Panc1 (cell line): ENCODE measurements around the gene GBF1. TPM values are rescaled to one million over a fixed set of nuclear protein-coding genes. Genes with fewer than 3 reads are reported as not detected.

Experiments
- ATAC-seq: fragments of 200-7000 bp; cut with Tn5 transposase; 2 replicates; pipeline ENCODE4 v1.9.1; 2020; ENCODE audit warnings: mild to moderate bottlenecking, moderate library complexity
- BruUV-seq: library from RNA; stranded (reverse); fragments of 400-500 nt; replicated peaks from 2 replicates; lab custom pipeline; 2021; lab: Mats Ljungman, UMichigan
- CTCF ChIA-PET: fragments of 300-600 bp; sonication (Branson Sonifier 250); formaldehyde crosslinking; loops from one replicate; lab custom pipeline; 2022; ENCODE audit warnings: antibody characterized with exemption; lab: Charles Lee
- POLR2A ChIA-PET: fragments of 300-600 bp; sonication (Branson Sonifier 250); formaldehyde crosslinking; loops from one replicate; lab custom pipeline; 2022; ENCODE audit warnings: antibody characterized with exemption; lab: Charles Lee
- DNase-seq: peaks from one replicate; pipeline ENCODE4 v3.0.0-alpha.2; 2010; ENCODE audit warnings: low read depth, low spot score
- H3K27ac ChIP-seq: 2 replicates; pipeline ENCODE4 v1.5.1; 2011; ENCODE audit warnings: mild to moderate bottlenecking, low read length, inconsistent platforms
- H3K27me3 ChIP-seq: fragments of 200-500 bp; sonication (Bioruptor generic); 2 replicates; pipeline ENCODE4 v1.6.0; 2014; ENCODE audit warnings: low read length, inconsistent platforms; ENCODE audit not compliant: control insufficient read depth, insufficient read depth
- H3K36me3 ChIP-seq: fragments of 200-500 bp; sonication (Bioruptor generic); 2 replicates; pipeline ENCODE4 v1.5.1; 2014; ENCODE audit warnings: inconsistent platforms, mild to moderate bottlenecking, low read length, moderate library complexity; ENCODE audit not compliant: control insufficient read depth, insufficient read depth
- H3K4me1 ChIP-seq: 2 replicates; pipeline ENCODE4 v1.5.1; 2011; ENCODE audit warnings: inconsistent platforms, mild to moderate bottlenecking, low read length, moderate library complexity; ENCODE audit not compliant: control insufficient read depth, insufficient read depth
- H3K4me3 ChIP-seq, 2 experiments: 2 replicates each; pipeline ENCODE4 v1.5.1; 2011 to 2012; ENCODE audit warnings: low read depth in 2 of 2, low read length in 2 of 2, mild to moderate bottlenecking in 2 of 2, inconsistent platforms in 1 of 2, moderate library complexity in 1 of 2
- H3K9me3 ChIP-seq: fragments of 200-500 bp; sonication (Bioruptor generic); 2 replicates; pipeline ENCODE4 v1.5.1; 2014; ENCODE audit warnings: low read depth, mild to moderate bottlenecking, inconsistent platforms, low read length, moderate library complexity; ENCODE audit not compliant: control insufficient read depth, insufficient read depth
- POLR2AphosphoS5 ChIP-seq: IDR thresholded peaks from 2 replicates; pipeline ENCODE4 v1.6.1; 2012; ENCODE audit warnings: mild to moderate bottlenecking, low read depth, low read length, moderate library complexity
- SIN3A ChIP-seq: IDR thresholded peaks from 2 replicates; pipeline ENCODE4 v1.6.1; 2012; ENCODE audit warnings: low read depth, mild to moderate bottlenecking, low read length, moderate library complexity, borderline replicate concordance; ENCODE audit not compliant: insufficient read depth
- TCF7L2 ChIP-seq: IDR thresholded peaks from 2 replicates; pipeline ENCODE4 v1.6.1; 2011; ENCODE audit warnings: mild to moderate bottlenecking, low read depth, low read length, inconsistent platforms
- in situ Hi-C: cut with HindIII; loops from 2 replicates; pipeline ENCODE4 v1.10.0; 2016; ENCODE audit warnings: low sequenced_read_pairs, low pct_unique_long_range_greater_than_20kb
- intact Hi-C: fragments of 100-400 bp; cut with micrococcal nuclease; formaldehyde crosslinking; loops from one replicate; pipeline ENCODE4 v1.10.0; 2022; ENCODE audit not compliant: unreplicated experiment
- total RNA-seq: library from RNA; stranded (reverse); gene quantifications from one replicate; pipeline ENCODE4 v1.2.1, GENCODE V29; 2021; ENCODE audit not compliant: unreplicated experiment
- TF ChIP-seq, protein P1 (sequence below): fragments of 450-650 bp; IDR thresholded peaks from 2 replicates; pipeline ENCODE4 v1.5.1; 2017; ENCODE audit warnings: mild to moderate bottlenecking
- TF ChIP-seq, protein P2 (sequence below), 2 experiments: IDR thresholded peaks; 2 replicates each; pipeline ENCODE4 v1.6.1; 2011 to 2012; ENCODE audit warnings: low read depth in 2 of 2, control low read depth in 1 of 2, low read length in 1 of 2, mild to moderate bottlenecking in 1 of 2, moderate library complexity in 1 of 2; ENCODE audit not compliant: insufficient read depth in 1 of 2

GBF1 gene
- total RNA-seq, 1 experiment from 2014 or later, result 65.0 TPM

DNA sequence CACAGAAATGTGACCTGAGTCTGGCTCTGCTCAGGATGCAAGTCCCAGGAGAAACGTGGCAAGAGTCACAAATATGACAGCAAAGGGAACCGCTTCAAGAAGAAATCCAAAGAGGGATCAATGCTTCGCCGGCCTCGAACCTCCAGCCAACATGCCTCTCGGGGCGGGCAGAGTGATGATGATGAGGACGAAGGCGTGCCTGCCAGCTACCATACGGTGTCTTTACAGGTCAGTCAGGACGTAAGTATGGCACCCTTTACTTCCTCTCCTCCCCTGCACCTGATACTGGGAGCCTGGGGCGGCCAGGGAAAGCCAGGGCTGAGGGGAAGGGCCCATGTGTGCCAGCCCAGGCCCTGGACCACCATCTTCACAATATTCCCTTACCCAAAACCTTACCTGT is 131.6 kb downstream of the GBF1 start:
- DNase-seq, result no peak
- intact Hi-C loops (no loop called here), in situ Hi-C loops (no loop called here)
- H3K4me1 ChIP-seq, result no peaks in the 10 kb centered on the region
- ATAC-seq, result no peak
- no peak overlapping the region for H3K4me3 ChIP-seq
- CTCF ChIA-PET, result no interaction called here
- H3K27ac ChIP-seq, result no peak overlapping the region
- BruUV-seq, result no TSS peak
- peaks cover 14% of the 10 kb centered on the region for H3K36me3 ChIP-seq
- POLR2A ChIA-PET, result no interaction called here
- H3K9me3 ChIP-seq, result no peaks in the 10 kb centered on the region
- TF ChIP-seq, protein P1, sequence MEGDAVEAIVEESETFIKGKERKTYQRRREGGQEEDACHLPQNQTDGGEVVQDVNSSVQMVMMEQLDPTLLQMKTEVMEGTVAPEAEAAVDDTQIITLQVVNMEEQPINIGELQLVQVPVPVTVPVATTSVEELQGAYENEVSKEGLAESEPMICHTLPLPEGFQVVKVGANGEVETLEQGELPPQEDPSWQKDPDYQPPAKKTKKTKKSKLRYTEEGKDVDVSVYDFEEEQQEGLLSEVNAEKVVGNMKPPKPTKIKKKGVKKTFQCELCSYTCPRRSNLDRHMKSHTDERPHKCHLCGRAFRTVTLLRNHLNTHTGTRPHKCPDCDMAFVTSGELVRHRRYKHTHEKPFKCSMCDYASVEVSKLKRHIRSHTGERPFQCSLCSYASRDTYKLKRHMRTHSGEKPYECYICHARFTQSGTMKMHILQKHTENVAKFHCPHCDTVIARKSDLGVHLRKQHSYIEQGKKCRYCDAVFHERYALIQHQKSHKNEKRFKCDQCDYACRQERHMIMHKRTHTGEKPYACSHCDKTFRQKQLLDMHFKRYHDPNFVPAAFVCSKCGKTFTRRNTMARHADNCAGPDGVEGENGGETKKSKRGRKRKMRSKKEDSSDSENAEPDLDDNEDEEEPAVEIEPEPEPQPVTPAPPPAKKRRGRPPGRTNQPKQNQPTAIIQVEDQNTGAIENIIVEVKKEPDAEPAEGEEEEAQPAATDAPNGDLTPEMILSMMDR, result no peak
- TF ChIP-seq, protein P2, sequence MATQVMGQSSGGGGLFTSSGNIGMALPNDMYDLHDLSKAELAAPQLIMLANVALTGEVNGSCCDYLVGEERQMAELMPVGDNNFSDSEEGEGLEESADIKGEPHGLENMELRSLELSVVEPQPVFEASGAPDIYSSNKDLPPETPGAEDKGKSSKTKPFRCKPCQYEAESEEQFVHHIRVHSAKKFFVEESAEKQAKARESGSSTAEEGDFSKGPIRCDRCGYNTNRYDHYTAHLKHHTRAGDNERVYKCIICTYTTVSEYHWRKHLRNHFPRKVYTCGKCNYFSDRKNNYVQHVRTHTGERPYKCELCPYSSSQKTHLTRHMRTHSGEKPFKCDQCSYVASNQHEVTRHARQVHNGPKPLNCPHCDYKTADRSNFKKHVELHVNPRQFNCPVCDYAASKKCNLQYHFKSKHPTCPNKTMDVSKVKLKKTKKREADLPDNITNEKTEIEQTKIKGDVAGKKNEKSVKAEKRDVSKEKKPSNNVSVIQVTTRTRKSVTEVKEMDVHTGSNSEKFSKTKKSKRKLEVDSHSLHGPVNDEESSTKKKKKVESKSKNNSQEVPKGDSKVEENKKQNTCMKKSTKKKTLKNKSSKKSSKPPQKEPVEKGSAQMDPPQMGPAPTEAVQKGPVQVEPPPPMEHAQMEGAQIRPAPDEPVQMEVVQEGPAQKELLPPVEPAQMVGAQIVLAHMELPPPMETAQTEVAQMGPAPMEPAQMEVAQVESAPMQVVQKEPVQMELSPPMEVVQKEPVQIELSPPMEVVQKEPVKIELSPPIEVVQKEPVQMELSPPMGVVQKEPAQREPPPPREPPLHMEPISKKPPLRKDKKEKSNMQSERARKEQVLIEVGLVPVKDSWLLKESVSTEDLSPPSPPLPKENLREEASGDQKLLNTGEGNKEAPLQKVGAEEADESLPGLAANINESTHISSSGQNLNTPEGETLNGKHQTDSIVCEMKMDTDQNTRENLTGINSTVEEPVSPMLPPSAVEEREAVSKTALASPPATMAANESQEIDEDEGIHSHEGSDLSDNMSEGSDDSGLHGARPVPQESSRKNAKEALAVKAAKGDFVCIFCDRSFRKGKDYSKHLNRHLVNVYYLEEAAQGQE (IDR thresholded peaks at IDR 0.05; ENCODE audit: insufficient read depth in 1 of 2, low read depth in 2 of 2, low read length in 1 of 2), result no peak
- no peak for TF ChIP-seq POLR2AphosphoS5
- no peak for TF ChIP-seq TCF7L2
- TF ChIP-seq SIN3A, result no peak
- no peaks in the 10 kb centered on the region for H3K27me3 ChIP-seq

DNA sequence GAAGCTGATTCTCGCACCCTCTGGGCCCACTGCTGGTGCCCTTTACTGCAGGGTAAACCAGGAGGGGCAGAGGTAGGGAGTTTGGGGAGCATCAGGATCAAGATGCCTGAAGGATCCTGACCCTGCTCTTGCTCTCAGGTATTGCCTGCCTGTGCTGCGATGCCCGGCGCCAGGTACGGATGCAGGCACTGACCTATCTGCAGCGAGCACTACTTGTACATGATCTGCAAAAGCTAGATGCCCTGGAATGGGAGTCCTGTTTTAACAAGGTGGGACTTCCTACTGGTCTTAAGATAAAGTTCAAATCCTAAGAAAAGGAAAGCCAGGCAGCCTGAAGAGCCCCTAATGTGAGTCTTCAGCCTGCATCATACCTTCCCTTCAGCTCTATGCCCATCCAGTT is 134.1 kb downstream of the GBF1 start:
- Histone ChIP-seq H3K4me1 (no peaks in the 10 kb centered on the region), H3K27me3 (no peaks in the 10 kb centered on the region), H3K9me3 (no peaks in the 10 kb centered on the region), H3K27ac (no peak overlapping the region), H3K4me3 (no peak overlapping the region), H3K36me3 (peaks cover 10% of the 10 kb centered on the region; the same call in 1 of the 2 replicates)
- ChIA-PET POLR2A (no interaction called here), CTCF (interaction anchor here (1.6 kb wide), 1 partner anchor 150 kb away, joined by 5 read pairs; no protein-coding TSS in a partner anchor)
- BruUV-seq, result no TSS peak
- DNase-seq (no peak), ATAC-seq (no peak)
- TF ChIP-seq, protein P2 (IDR thresholded peaks at IDR 0.05; ENCODE audit: insufficient read depth in 1 of 2, low read depth in 2 of 2, low read length in 1 of 2), result no peak
- no peak for TF ChIP-seq TCF7L2
- TF ChIP-seq, protein P1, result no peak
- no peak for TF ChIP-seq SIN3A
- no peak for TF ChIP-seq POLR2AphosphoS5
- intact Hi-C loops, result no loop called here
- in situ Hi-C loops, result no loop called here
